ENCODE results near the gene WASF3.

WASF3 gene

DNA sequence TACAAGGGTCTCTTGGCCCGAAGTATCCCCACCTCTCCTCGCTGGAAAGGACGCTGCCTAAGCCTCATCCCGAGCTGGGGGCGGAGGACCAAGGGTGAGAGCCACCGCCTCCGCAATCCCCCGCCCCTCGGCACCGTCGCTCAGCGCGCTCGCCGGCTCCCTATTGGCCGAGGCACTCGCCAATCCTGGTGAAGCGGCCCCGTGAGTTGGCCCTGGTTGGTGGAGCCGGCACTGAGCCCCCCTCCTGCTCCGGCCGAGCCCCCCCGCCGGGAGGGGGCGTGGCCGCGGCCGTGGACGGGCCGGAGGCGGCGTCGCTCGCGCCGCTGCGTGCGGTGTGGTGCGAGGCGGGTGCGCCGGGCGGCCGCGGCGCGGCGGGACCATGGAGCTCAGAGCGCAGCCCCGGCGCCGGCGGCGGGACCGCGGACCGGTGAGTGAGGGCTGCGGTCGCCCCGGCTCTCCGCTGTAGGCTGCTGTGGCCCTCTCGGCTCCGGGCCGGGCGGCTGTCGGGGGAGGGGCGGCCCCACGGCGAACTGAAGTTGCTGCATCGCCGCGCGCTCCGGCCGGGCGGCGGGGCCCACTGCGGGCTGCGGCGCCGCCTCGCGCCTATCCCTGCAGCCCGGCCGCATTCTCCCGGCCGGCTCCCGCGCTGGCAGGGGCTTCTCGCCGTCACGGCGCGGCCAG, at the start of gene WASF3:
Gene WASF3 (plus strand): TSS at position 291 of the 681 bp plus-strand sequence. CDS start 84,588 bp downstream, outside the sequence.
- Histone ChIP-seq H3K9me3 (ENCODE audit: control insufficient read depth, low read length) (no peaks in the 10 kb centered on the region), H3K36me3 (ENCODE audit: control insufficient read depth, insufficient read depth, low read length, severe bottlenecking) (no peaks in the 10 kb centered on the region), H3K9ac (ENCODE audit: low read length) (peak within 1 kb of the TSS; percentile 91), H3K4me3 (ENCODE audit: low read length) (peak within 1 kb of the TSS; percentile 89), H3K27me3 (replicated peaks; ENCODE audit: control insufficient read depth, insufficient read depth, low read length) (no peaks in the 10 kb centered on the region), H3K4me1 (ENCODE audit: control insufficient read depth, insufficient read depth, low read length) (peaks cover 32% of the 10 kb centered on the region)
- peak; percentile 98 for DNase-seq (ENCODE audit: low read depth)

GRCh38 chr13:26508885-26509284, 48.6 kb upstream of the WASF3 start:
- peak; percentile 63 for DNase-seq (ENCODE audit: low read depth)

DNA sequence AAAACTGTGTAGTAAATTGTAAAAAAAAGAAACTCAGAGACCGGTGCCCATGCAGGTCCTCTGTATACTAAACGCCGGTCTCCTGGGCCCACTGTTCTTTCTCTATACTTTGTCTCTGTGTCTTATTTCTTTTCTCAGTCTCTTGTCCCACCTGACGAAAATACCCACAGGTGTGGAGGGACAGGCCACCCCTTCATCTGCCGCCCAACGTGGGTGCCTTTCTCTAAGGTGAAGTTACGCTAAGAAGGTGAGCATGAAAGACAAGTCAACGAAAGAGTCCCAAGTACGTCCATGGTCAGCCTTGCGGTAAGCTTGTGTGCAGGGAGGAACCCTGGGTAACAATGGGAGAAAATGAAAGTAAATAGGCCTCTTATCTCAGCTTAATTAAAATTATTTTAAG, 48.0 kb upstream of the WASF3 start:
- H3K4me3 ChIP-seq (ENCODE audit: low read length) = peak overlapping the region; percentile 70
- no peaks in the 10 kb centered on the region for H3K36me3 ChIP-seq (ENCODE audit: control insufficient read depth, insufficient read depth, low read length, severe bottlenecking)

More at GRCh38 chr13:26508885-26509284, 48.6 kb upstream of the WASF3 start:
- Histone ChIP-seq H3K36me3 (ENCODE audit: control insufficient read depth, insufficient read depth, low read length, severe bottlenecking) (no peaks in the 10 kb centered on the region), H3K4me1 (ENCODE audit: control insufficient read depth, insufficient read depth, low read length) (peaks cover 16% of the 10 kb centered on the region), H3K27me3 (replicated peaks; ENCODE audit: control insufficient read depth, insufficient read depth, low read length) (no peaks in the 10 kb centered on the region), H3K4me3 (ENCODE audit: low read length) (peak overlapping the region; percentile 70), H3K9ac (ENCODE audit: low read length) (peak overlapping the region; percentile 63), H3K9me3 (ENCODE audit: control insufficient read depth, low read length) (peaks cover 7% of the 10 kb centered on the region)

DNA sequence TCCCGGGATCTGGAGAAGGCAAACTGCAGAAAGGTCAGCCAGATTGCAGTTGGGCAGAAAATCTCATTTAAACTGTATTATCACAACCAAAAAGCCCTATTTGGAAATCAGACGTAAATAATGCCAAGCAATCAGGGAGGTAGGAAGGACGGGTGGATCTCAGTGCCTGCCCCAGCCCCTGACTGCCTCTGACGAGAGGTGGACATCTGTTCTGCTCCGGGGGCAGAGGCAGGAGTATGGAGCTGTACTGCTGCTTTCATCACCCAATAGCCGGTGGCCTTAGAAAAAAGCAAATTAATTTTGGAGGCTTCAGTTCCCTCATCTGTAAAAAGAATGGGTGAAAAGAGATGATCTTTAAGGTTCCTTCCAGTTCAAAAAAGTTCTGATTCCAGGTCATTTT, 43.6 kb upstream of the WASF3 start:
- DNase-seq (ENCODE audit: low read depth) = no peak
- Histone ChIP-seq H3K27me3 (replicated peaks; ENCODE audit: control insufficient read depth, insufficient read depth, low read length) (no peaks in the 10 kb centered on the region), H3K36me3 (ENCODE audit: control insufficient read depth, insufficient read depth, low read length, severe bottlenecking) (no peaks in the 10 kb centered on the region), H3K9ac (ENCODE audit: low read length) (no peak overlapping the region), H3K4me3 (ENCODE audit: low read length) (no peak overlapping the region), H3K9me3 (ENCODE audit: control insufficient read depth, low read length) (peaks cover 7% of the 10 kb centered on the region), H3K4me1 (ENCODE audit: control insufficient read depth, insufficient read depth, low read length) (peaks cover 8% of the 10 kb centered on the region)

More for the DNA sequence above, 48.0 kb upstream of the WASF3 start:
- no peak for DNase-seq (ENCODE audit: low read depth)
- Histone ChIP-seq H3K4me1 (ENCODE audit: control insufficient read depth, insufficient read depth, low read length) (peaks cover 15% of the 10 kb centered on the region), H3K9me3 (ENCODE audit: control insufficient read depth, low read length) (peaks cover 7% of the 10 kb centered on the region), H3K9ac (ENCODE audit: low read length) (peak overlapping the region; percentile 63), H3K27me3 (replicated peaks; ENCODE audit: control insufficient read depth, insufficient read depth, low read length) (no peaks in the 10 kb centered on the region)

- no peak for DNase-seq (ENCODE audit: low read depth)
- peaks cover under 1% of the 10 kb centered on the region for H3K9me3 ChIP-seq (ENCODE audit: control insufficient read depth, low read length)
- H3K4me1 ChIP-seq (ENCODE audit: control insufficient read depth, insufficient read depth, low read length) = no peaks in the 10 kb centered on the region
- no peaks in the 10 kb centered on the region for H3K27me3 ChIP-seq (replicated peaks; ENCODE audit: control insufficient read depth, insufficient read depth, low read length)
- no peak overlapping the region for H3K9ac ChIP-seq (ENCODE audit: low read length)
- no peak overlapping the region for H3K4me3 ChIP-seq (ENCODE audit: low read length)
- H3K36me3 ChIP-seq (ENCODE audit: control insufficient read depth, insufficient read depth, low read length, severe bottlenecking) = no peaks in the 10 kb centered on the region
Observed at GRCh38 chr13:26515721-26516120, 41.8 kb upstream of the WASF3 start.

GRCh38 chr13:26517936-26518335, 39.5 kb upstream of the WASF3 start:
- DNase-seq (ENCODE audit: low read depth) = no peak
- H3K9me3 ChIP-seq (ENCODE audit: control insufficient read depth, low read length) = peaks cover 4% of the 10 kb centered on the region
- H3K4me3 ChIP-seq (ENCODE audit: low read length) = no peak overlapping the region
- no peaks in the 10 kb centered on the region for H3K4me1 ChIP-seq (ENCODE audit: control insufficient read depth, insufficient read depth, low read length)
- no peaks in the 10 kb centered on the region for H3K27me3 ChIP-seq (replicated peaks; ENCODE audit: control insufficient read depth, insufficient read depth, low read length)
- H3K36me3 ChIP-seq (ENCODE audit: control insufficient read depth, insufficient read depth, low read length, severe bottlenecking) = no peaks in the 10 kb centered on the region
- no peak overlapping the region for H3K9ac ChIP-seq (ENCODE audit: low read length)

- no peak overlapping the region for H3K4me3 ChIP-seq (ENCODE audit: low read length)
Observed at GRCh38 chr13:26518451-26518959, 39.0 kb upstream of the WASF3 start.

DNA sequence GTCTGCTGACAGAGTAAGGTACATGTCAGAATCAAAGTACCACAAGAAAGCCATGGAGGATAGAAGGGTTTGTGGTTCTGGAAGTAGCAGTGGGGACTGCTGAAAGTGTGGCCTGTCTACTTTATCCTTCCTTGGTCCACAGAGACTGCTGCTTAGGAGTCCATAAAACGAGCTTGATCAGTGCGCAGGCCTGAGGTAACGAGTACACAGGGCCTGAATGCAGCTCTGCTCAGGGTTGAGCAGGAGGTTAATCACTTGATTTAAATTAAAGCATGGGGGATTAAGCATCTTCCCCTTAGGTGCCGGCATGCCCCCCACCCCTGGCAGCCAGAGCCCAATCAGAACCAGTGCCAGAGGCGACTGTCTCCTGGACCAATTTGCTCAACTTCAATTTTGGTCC, 34.9 kb upstream of the WASF3 start:
- Histone ChIP-seq H3K9me3 (ENCODE audit: control insufficient read depth, low read length) (peaks cover 4% of the 10 kb centered on the region), H3K27me3 (replicated peaks; ENCODE audit: control insufficient read depth, insufficient read depth, low read length) (no peaks in the 10 kb centered on the region), H3K9ac (ENCODE audit: low read length) (no peak overlapping the region), H3K36me3 (ENCODE audit: control insufficient read depth, insufficient read depth, low read length, severe bottlenecking) (no peaks in the 10 kb centered on the region), H3K4me3 (ENCODE audit: low read length) (no peak overlapping the region), H3K4me1 (ENCODE audit: control insufficient read depth, insufficient read depth, low read length) (peaks cover 2% of the 10 kb centered on the region)
- DNase-seq (ENCODE audit: low read depth) = no peak

More at GRCh38 chr13:26518451-26518959, 39.0 kb upstream of the WASF3 start:
- Histone ChIP-seq H3K9ac (ENCODE audit: low read length) (no peak overlapping the region), H3K36me3 (ENCODE audit: control insufficient read depth, insufficient read depth, low read length, severe bottlenecking) (no peaks in the 10 kb centered on the region), H3K9me3 (ENCODE audit: control insufficient read depth, low read length) (peaks cover 4% of the 10 kb centered on the region), H3K27me3 (replicated peaks; ENCODE audit: control insufficient read depth, insufficient read depth, low read length) (no peaks in the 10 kb centered on the region), H3K4me1 (ENCODE audit: control insufficient read depth, insufficient read depth, low read length) (no peaks in the 10 kb centered on the region)
- no peak for DNase-seq (ENCODE audit: low read depth)

DNA sequence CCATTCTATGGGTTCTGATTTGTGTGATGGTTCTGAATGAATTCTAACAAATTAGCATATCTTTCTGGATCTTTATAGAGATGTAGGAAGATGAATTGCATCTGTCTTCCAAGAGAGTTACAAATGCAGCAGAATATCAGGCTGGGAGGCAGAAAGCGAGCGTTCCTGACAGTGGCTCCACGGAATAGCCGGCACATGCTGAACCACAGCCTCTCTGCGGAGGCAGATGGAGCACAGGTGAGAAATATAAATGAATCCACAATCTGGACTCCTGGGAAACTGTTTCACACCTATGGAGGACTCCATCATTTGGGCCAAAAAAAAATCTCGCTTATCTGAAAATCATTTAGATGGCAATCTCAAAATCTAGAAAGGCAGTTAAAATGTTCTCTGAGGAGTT, 34.5 kb upstream of the WASF3 start:
- no peak overlapping the region for H3K9ac ChIP-seq (ENCODE audit: low read length)
- peaks cover 2% of the 10 kb centered on the region for H3K4me1 ChIP-seq (ENCODE audit: control insufficient read depth, insufficient read depth, low read length)
- peaks cover 4% of the 10 kb centered on the region for H3K9me3 ChIP-seq (ENCODE audit: control insufficient read depth, low read length)
- H3K36me3 ChIP-seq (ENCODE audit: control insufficient read depth, insufficient read depth, low read length, severe bottlenecking) = no peaks in the 10 kb centered on the region
- DNase-seq (ENCODE audit: low read depth) = no peak
- H3K27me3 ChIP-seq (replicated peaks; ENCODE audit: control insufficient read depth, insufficient read depth, low read length) = no peaks in the 10 kb centered on the region
- H3K4me3 ChIP-seq (ENCODE audit: low read length) = no peak overlapping the region

- Histone ChIP-seq H3K4me1 (ENCODE audit: control insufficient read depth, insufficient read depth, low read length) (peaks cover 2% of the 10 kb centered on the region), H3K9ac (ENCODE audit: low read length) (no peak overlapping the region), H3K27me3 (replicated peaks; ENCODE audit: control insufficient read depth, insufficient read depth, low read length) (peaks cover 8% of the 10 kb centered on the region), H3K36me3 (ENCODE audit: control insufficient read depth, insufficient read depth, low read length, severe bottlenecking) (no peaks in the 10 kb centered on the region), H3K4me3 (ENCODE audit: low read length) (no peak overlapping the region), H3K9me3 (ENCODE audit: control insufficient read depth, low read length) (peaks cover 4% of the 10 kb centered on the region)
- no peak for DNase-seq (ENCODE audit: low read depth)
Observed at GRCh38 chr13:26525528-26525927, 32.0 kb upstream of the WASF3 start.

DNA sequence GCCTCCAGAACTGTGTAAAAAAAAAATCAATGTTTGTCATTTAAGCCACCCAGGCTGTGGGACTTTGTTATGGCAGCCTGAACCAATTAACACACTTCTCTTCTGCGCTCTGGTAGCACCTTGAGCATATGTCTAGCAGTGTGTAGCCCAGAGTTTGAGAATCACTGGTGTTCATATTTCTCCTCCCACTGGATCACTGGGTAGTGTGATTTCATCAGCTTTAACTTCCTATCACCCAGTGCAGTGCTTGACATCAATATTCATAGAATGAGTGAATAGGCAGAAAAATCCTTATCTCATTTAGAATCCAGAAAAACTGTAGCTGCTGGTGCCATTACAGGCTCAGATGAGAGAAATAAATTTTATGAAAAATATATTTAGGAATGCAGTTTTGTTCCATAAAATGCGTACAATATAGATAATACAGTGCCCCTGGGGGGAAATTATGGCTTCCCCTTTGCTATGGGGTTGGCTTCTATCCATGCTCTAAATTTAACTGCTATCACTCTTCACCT, 30.7 kb upstream of the WASF3 start:
- Histone ChIP-seq H3K27me3 (replicated peaks; ENCODE audit: control insufficient read depth, insufficient read depth, low read length) (peaks cover 8% of the 10 kb centered on the region), H3K4me3 (ENCODE audit: low read length) (no peak overlapping the region), H3K36me3 (ENCODE audit: control insufficient read depth, insufficient read depth, low read length, severe bottlenecking) (no peaks in the 10 kb centered on the region), H3K9ac (ENCODE audit: low read length) (no peak overlapping the region), H3K9me3 (ENCODE audit: control insufficient read depth, low read length) (no peaks in the 10 kb centered on the region), H3K4me1 (ENCODE audit: control insufficient read depth, insufficient read depth, low read length) (peaks cover 2% of the 10 kb centered on the region)
- DNase-seq (ENCODE audit: low read depth) = no peak

All from adipocyte (in vitro differentiated cells).